Measurements from ENCODE around the gene NAE1. TPM values are rescaled to one million over a fixed set of nuclear protein-coding genes. Genes with fewer than 3 reads are reported as not detected.

The NAE1 gene
- total RNA-seq, 1 experiment from 2014 or later = 65.7 TPM

GRCh38 chr16:66841366-66841765, 10.6 kb upstream of the NAE1 start:
- H3K9me3 Mint-ChIP-seq (ENCODE audit: unreplicated experiment) = peaks cover 10% of the 10 kb centered on the region
- DNase-seq (ENCODE audit: unreplicated experiment) = no peak
- ChIA-PET CTCF (interaction anchor here (0.6 to 3.4 kb wide), 5 partner anchors 11 to 31 kb away, joined by 4 to 29 read pairs (median 8); partner anchors contain the start of gene NAE1), POLR2A (interaction anchor here (0.8 kb wide), 1 partner anchor 11 kb away, joined by 3 read pairs; the partner anchor contains the start of gene NAE1)
- peaks cover 6% of the 10 kb centered on the region for H3K36me3 Mint-ChIP-seq (ENCODE audit: insufficient read depth, unreplicated experiment)
- intact Hi-C loops (cut with micrococcal nuclease) = no loop called here
- H3K4me1 Mint-ChIP-seq (ENCODE audit: insufficient read depth, unreplicated experiment) = peaks cover 7% of the 10 kb centered on the region
- H3K4me3 Mint-ChIP-seq (ENCODE audit: unreplicated experiment) = no peak overlapping the region
- no peak for TF ChIP-seq CTCF (IDR thresholded peaks at IDR 0.05; ENCODE audit: unreplicated experiment)
- no TSS peak for BruUV-seq (replicated peaks)
- peaks cover 22% of the 10 kb centered on the region for H3K27me3 Mint-ChIP-seq (ENCODE audit: insufficient read depth, unreplicated experiment)
- no peak overlapping the region for H3K27ac Mint-ChIP-seq (ENCODE audit: low read depth, unreplicated experiment)

- Mint-ChIP-seq H3K27ac (ENCODE audit: low read depth, unreplicated experiment) (no peak overlapping the region), H3K36me3 (ENCODE audit: insufficient read depth, unreplicated experiment) (peaks cover 6% of the 10 kb centered on the region), H3K4me1 (ENCODE audit: insufficient read depth, unreplicated experiment) (peaks cover 7% of the 10 kb centered on the region), H3K27me3 (ENCODE audit: insufficient read depth, unreplicated experiment) (peaks cover 22% of the 10 kb centered on the region), H3K9me3 (ENCODE audit: unreplicated experiment) (peaks cover 10% of the 10 kb centered on the region), H3K4me3 (ENCODE audit: unreplicated experiment) (no peak overlapping the region)
- CTCF ChIA-PET = interaction anchor here (3.4 kb wide), 1 partner anchor 32 kb away, joined by 14 read pairs; no protein-coding TSS in a partner anchor
- POLR2A ChIA-PET = no interaction called here
- intact Hi-C loops (cut with micrococcal nuclease) = no loop called here
- BruUV-seq (replicated peaks) = no TSS peak
- no peak for DNase-seq (ENCODE audit: unreplicated experiment)
- TF ChIP-seq CTCF (IDR thresholded peaks at IDR 0.05; ENCODE audit: unreplicated experiment) = no peak
Observed at GRCh38 chr16:66840883-66841282, 10.1 kb upstream of the NAE1 start.

GRCh38 chr16:66834746-66835145, 4.0 kb upstream of the NAE1 start:
- POLR2A ChIA-PET = no interaction called here
- DNase-seq (ENCODE audit: unreplicated experiment) = peak; percentile 26
- TF ChIP-seq CTCF (IDR thresholded peaks at IDR 0.05; ENCODE audit: unreplicated experiment) = no peak

GRCh38 chr16:66832661-66833305, 2.0 kb upstream of the NAE1 start:
- DNase-seq (ENCODE audit: unreplicated experiment) = peak; percentile 46

More at GRCh38 chr16:66834746-66835145, 4.0 kb upstream of the NAE1 start:
- Mint-ChIP-seq H3K27ac (ENCODE audit: low read depth, unreplicated experiment) (no peak overlapping the region), H3K36me3 (ENCODE audit: insufficient read depth, unreplicated experiment) (no peaks in the 10 kb centered on the region), H3K27me3 (ENCODE audit: insufficient read depth, unreplicated experiment) (peaks cover 11% of the 10 kb centered on the region), H3K4me1 (ENCODE audit: insufficient read depth, unreplicated experiment) (peaks cover 12% of the 10 kb centered on the region), H3K4me3 (ENCODE audit: unreplicated experiment) (no peak overlapping the region), H3K9me3 (ENCODE audit: unreplicated experiment) (peaks cover 10% of the 10 kb centered on the region)
- no TSS peak for BruUV-seq (replicated peaks)
- intact Hi-C loops (cut with micrococcal nuclease) = no loop called here
- CTCF ChIA-PET = interaction anchor here (0.6 to 10.4 kb wide), 11 partner anchors 8 to 226 kb away, joined by 3 to 197 read pairs (median 4); partner anchors contain the start of gene DYNC1LI2

More at GRCh38 chr16:66832661-66833305, 2.0 kb upstream of the NAE1 start:
- no peak overlapping the region for H3K4me3 Mint-ChIP-seq (ENCODE audit: unreplicated experiment)
- H3K9me3 Mint-ChIP-seq (ENCODE audit: unreplicated experiment) = no peaks in the 10 kb centered on the region
- H3K27me3 Mint-ChIP-seq (ENCODE audit: insufficient read depth, unreplicated experiment) = no peaks in the 10 kb centered on the region
- POLR2A ChIA-PET = interaction anchor here (0.6 kb wide), 1 partner anchor 1466 kb away, joined by 4 read pairs; no protein-coding TSS in a partner anchor
- BruUV-seq (replicated peaks) = no TSS peak
- intact Hi-C loops (cut with micrococcal nuclease) = no loop called here
- peak overlapping the region; percentile 31 for H3K27ac Mint-ChIP-seq (ENCODE audit: low read depth, unreplicated experiment)
- CTCF ChIA-PET = interaction anchor here (0.6 to 10.4 kb wide), 6 partner anchors 10 to 81 kb away, joined by 4 to 197 read pairs (median 8); partner anchors contain the start of genes CA7 and DYNC1LI2
- H3K36me3 Mint-ChIP-seq (ENCODE audit: insufficient read depth, unreplicated experiment) = peaks cover 6% of the 10 kb centered on the region
- H3K4me1 Mint-ChIP-seq (ENCODE audit: insufficient read depth, unreplicated experiment) = peaks cover 21% of the 10 kb centered on the region
- no peak for TF ChIP-seq CTCF (IDR thresholded peaks at IDR 0.05; ENCODE audit: unreplicated experiment)

Measured in MCF 10A (cell line).